IPS-NIHi7 (cell line): ENCODE data around the gene GVQW3.

Experiments used
- DNase-seq: peaks from one replicate; pipeline ENCODE4 v3.0.0; 2012; ENCODE audit warnings: mixed read lengths; ENCODE audit errors: extremely low spot score

Gene GVQW3

GRCh38 chr11:76380977-76381719 is at the start of gene GVQW3, which contains the start of gene THAP12:
Gene GVQW3 (plus strand): TSS chr11:76381323. CDS start chr11:76381829, 506 bp downstream.
Gene THAP12 (minus strand): TSS chr11:76381132. CDS start chr11:76380836, 296 bp downstream.
- peak; percentile 99 for DNase-seq

- DNase-seq, result no peak
Observed at GRCh38 chr11:76334826-76335389, 46.2 kb upstream of the GVQW3 start.

- DNase-seq, result no peak
Observed at GRCh38 chr11:76335842-76336241, 45.3 kb upstream of the GVQW3 start.

GRCh38 chr11:76336597-76336996 is 44.5 kb upstream of the GVQW3 start:
- no peak for DNase-seq

GRCh38 chr11:76337469-76337868 is 43.7 kb upstream of the GVQW3 start:
- DNase-seq, result no peak

GRCh38 chr11:76337923-76338322 is 43.2 kb upstream of the GVQW3 start:
- DNase-seq, result no peak

- no peak for DNase-seq
Observed at GRCh38 chr11:76339221-76339620, 41.9 kb upstream of the GVQW3 start.

- no peak for DNase-seq
Observed at GRCh38 chr11:76347466-76347865, 33.7 kb upstream of the GVQW3 start.

- DNase-seq, result no peak
Observed at GRCh38 chr11:76348348-76348747, 32.8 kb upstream of the GVQW3 start.

GRCh38 chr11:76355172-76355571 is 26.0 kb upstream of the GVQW3 start:
- DNase-seq, result no peak

GRCh38 chr11:76361374-76361773 is 19.7 kb upstream of the GVQW3 start:
- no peak for DNase-seq

GRCh38 chr11:76361776-76362175 is 19.3 kb upstream of the GVQW3 start:
- DNase-seq, result no peak

- no peak for DNase-seq
Observed at GRCh38 chr11:76362716-76363115, 18.4 kb upstream of the GVQW3 start.

GRCh38 chr11:76365038-76365679 is 16.0 kb upstream of the GVQW3 start:
- no peak for DNase-seq

- no peak for DNase-seq
Observed at GRCh38 chr11:76368490-76368889, 12.6 kb upstream of the GVQW3 start.

- DNase-seq, result no peak
Observed at GRCh38 chr11:76369406-76369805, 11.7 kb upstream of the GVQW3 start.

GRCh38 chr11:76371170-76371569 is 10.0 kb upstream of the GVQW3 start:
- no peak for DNase-seq

GRCh38 chr11:76376746-76377558 is 4.2 kb upstream of the GVQW3 start:
- DNase-seq, result no peak

- DNase-seq, result no peak
Observed at GRCh38 chr11:76379807-76380158, 1.3 kb upstream of the GVQW3 start.

- DNase-seq, result peak; percentile 23
Observed at GRCh38 chr11:76380159-76380976, 755 bp upstream of the GVQW3 start.

- DNase-seq, result no peak
Observed at GRCh38 chr11:76382209-76382608, 1.1 kb downstream of the GVQW3 start.
